Caco-2 (cell line): ENCODE results near the gene AKAP14. TPM values are rescaled to one million over a fixed set of nuclear protein-coding genes. Genes with fewer than 3 reads are reported as not detected.

ENCODE experiments used
- Bru-seq: library from RNA; stranded (reverse); fragments of 400-500 nt; gene quantifications from one replicate; lab custom pipeline; 2021; lab: Mats Ljungman, UMichigan
- BruChase-seq, 2 experiments: library from RNA; stranded (reverse); fragments of 400-500 nt; gene quantifications; one replicate each; lab custom pipeline; 2021; lab: Mats Ljungman, UMichigan
- BruUV-seq: library from RNA; stranded (reverse); fragments of 400-500 nt; replicated peaks from 2 replicates; lab custom pipeline; 2021; lab: Mats Ljungman, UMichigan
- CTCF ChIA-PET: fragments of 300-600 bp; sonication (Branson Sonifier 250); formaldehyde crosslinking; loops from one replicate; lab custom pipeline; 2022; ENCODE audit warnings: antibody characterized with exemption; lab: Charles Lee
- POLR2A ChIA-PET: fragments of 300-600 bp; sonication (Branson Sonifier 250); formaldehyde crosslinking; loops from one replicate; lab custom pipeline; 2022; ENCODE audit warnings: antibody characterized with exemption; lab: Charles Lee
- DNase-seq, 2 experiments: peaks; one replicate each; pipeline versions ENCODE4 v3.0.0 to v3.0.0-alpha.2; 2020 to 2022
- H3K27me3 ChIP-seq: replicated peaks from 2 replicates; pipeline ENCODE4 v1.6.0; 2011; ENCODE audit warnings: low read length; ENCODE audit not compliant: control insufficient read depth, insufficient read depth
- H3K36me3 ChIP-seq: 2 replicates; pipeline ENCODE4 v1.5.1; 2011; ENCODE audit warnings: low read length; ENCODE audit not compliant: control insufficient read depth, insufficient read depth
- H3K4me1 ChIP-seq: fragments of 250-450 bp; sonication (Bioruptor Pico); 2 replicates; pipeline ENCODE4 v1.5.1; 2020; ENCODE audit warnings: mild to moderate bottlenecking
- H3K4me3 ChIP-seq: 2 replicates; pipeline ENCODE4 v1.5.1; 2011; ENCODE audit warnings: low read depth, mild to moderate bottlenecking, control low read depth, low read length
- H3K9me3 ChIP-seq: fragments of 250-450 bp; sonication (Bioruptor Pico); 2 replicates; pipeline ENCODE4 v1.5.1; 2020; ENCODE audit warnings: mild to moderate bottlenecking, moderate library complexity
- H3K27ac Mint-ChIP-seq: one replicate; pipeline ENCODE4 v1.8.0; 2022; ENCODE audit warnings: mixed read lengths; ENCODE audit not compliant: unreplicated experiment
- H3K27me3 Mint-ChIP-seq: one replicate; pipeline ENCODE4 v1.8.0; 2022; ENCODE audit warnings: mixed read lengths; ENCODE audit not compliant: insufficient read depth, unreplicated experiment
- H3K36me3 Mint-ChIP-seq: one replicate; pipeline ENCODE4 v1.8.0; 2022; ENCODE audit warnings: mild to moderate bottlenecking, mixed read lengths; ENCODE audit not compliant: insufficient read depth, unreplicated experiment
- H3K4me1 Mint-ChIP-seq: one replicate; pipeline ENCODE4 v1.8.0; 2022; ENCODE audit warnings: low read depth, mixed read lengths; ENCODE audit not compliant: unreplicated experiment
- H3K4me3 Mint-ChIP-seq: one replicate; pipeline ENCODE4 v1.8.0; 2022; ENCODE audit warnings: mild to moderate bottlenecking, moderate library complexity, mixed read lengths; ENCODE audit not compliant: unreplicated experiment
- H3K9me3 Mint-ChIP-seq: one replicate; pipeline ENCODE4 v1.8.0; 2022; ENCODE audit warnings: mixed read lengths; ENCODE audit not compliant: unreplicated experiment
- CTCF ChIP-seq, 2 experiments: fragments of 200-600 bp in 1 of 2; IDR thresholded peaks; 1 replicate in 1 of 2; 2 replicates in 1 of 2; pipeline versions ENCODE4 v1.5.1 to v1.8.0; 2011 to 2022; ENCODE audit warnings: antibody characterized with exemption in 1 of 2, control low read depth in 1 of 2, inconsistent platforms in 1 of 2, low read depth in 1 of 2, low read length in 1 of 2, mild to moderate bottlenecking in 1 of 2, moderate library complexity in 1 of 2; ENCODE audit not compliant: insufficient read depth in 1 of 2, severe bottlenecking in 1 of 2, unreplicated experiment in 1 of 2
- intact Hi-C: fragments of 100-400 bp; cut with micrococcal nuclease; formaldehyde crosslinking; loops from one replicate; pipeline ENCODE4 v1.10.0; 2022; ENCODE audit not compliant: unreplicated experiment
- long read RNA-seq: library from polyadenylated mRNA; stranded (forward); transcript quantifications from one replicate; pipeline ENCODE4 v2.0.0, GENCODE V29; 2022
- total RNA-seq: library from RNA; stranded (reverse); gene quantifications from 2 replicates; pipeline ENCODE4 v1.2.3, GENCODE V29; 2022

AKAP14 gene
- total RNA-seq (not detected in 2 replicates), Bru-seq, nascent RNA (not detected), BruChase-seq, experiment 1, labeled RNA remaining after a 2-hour chase (percentile 6 among the genes with signal in this experiment), BruChase-seq, experiment 2, labeled RNA remaining after a 6-hour chase (percentile 4 among the genes with signal in this experiment)
- long read RNA-seq = 0 reads

- H3K4me1 ChIP-seq = no peaks in the 10 kb centered on the region
- Mint-ChIP-seq H3K4me3 (no peak within 1 kb of the TSS), H3K36me3 (no peaks in the 10 kb centered on the region), H3K27ac (no peak within 1 kb of the TSS), H3K9me3 (no peaks in the 10 kb centered on the region), H3K27me3 (no peaks in the 10 kb centered on the region), H3K4me1 (no peaks in the 10 kb centered on the region)
- BruUV-seq = no TSS peak
- CTCF ChIA-PET = no interaction called here
- no peak for DNase-seq
- H3K36me3 ChIP-seq = no peaks in the 10 kb centered on the region
- intact Hi-C loops = no loop called here
- no peak for TF ChIP-seq CTCF (IDR thresholded peaks at IDR 0.05; ENCODE audit: insufficient read depth in 1 of 2, low read depth in 1 of 2, low read length in 1 of 2, severe bottlenecking in 1 of 2, unreplicated experiment in 1 of 2)
- H3K4me3 ChIP-seq = no peak within 1 kb of the TSS
- no peaks in the 10 kb centered on the region for H3K27me3 ChIP-seq
- no peaks in the 10 kb centered on the region for H3K9me3 ChIP-seq
- POLR2A ChIA-PET = no interaction called here
These were observed at the start of gene AKAP14 for GRCh38 chrX:119895843-119896326. Gene AKAP14, plus strand, starts transcription at chrX:119895893. Its CDS starts 7,331 bp downstream, at chrX:119903224.

- POLR2A ChIA-PET = interaction anchor here (0.5 to 2.2 kb wide), 11 partner anchors 9 to 398 kb away, joined by 3 to 31 read pairs (median 4); partner anchors contain the start of genes NDUFA1, RNF113A, RPL39 and SOWAHD
- CTCF ChIA-PET = interaction anchor here (0.6 to 1.3 kb wide), 4 partner anchors 17 to 252 kb away, joined by 3 to 8 read pairs (median 4); partner anchors contain the start of gene RPL39
- no peaks in the 10 kb centered on the region for H3K27me3 Mint-ChIP-seq
These were observed 43.0 kb upstream of the AKAP14 start, which contains the start of gene UPF3B for GRCh38 chrX:119852382-119853353. Gene UPF3B, minus strand, starts transcription at chrX:119852963. Its CDS starts 35 bp downstream, at chrX:119852928.

More at GRCh38 chrX:119852382-119853353, 43.0 kb upstream of the AKAP14 start, which contains the start of gene UPF3B:
- no peaks in the 10 kb centered on the region for H3K4me1 ChIP-seq
- no peak for TF ChIP-seq CTCF (IDR thresholded peaks at IDR 0.05; ENCODE audit: insufficient read depth in 1 of 2, low read depth in 1 of 2, low read length in 1 of 2, severe bottlenecking in 1 of 2, unreplicated experiment in 1 of 2)
- Mint-ChIP-seq H3K4me3 (peak within 1 kb of the TSS; percentile 91), H3K4me1 (no peaks in the 10 kb centered on the region), H3K9me3 (no peaks in the 10 kb centered on the region), H3K27ac (peak within 1 kb of the TSS; percentile 97), H3K36me3 (peaks cover 29% of the 10 kb centered on the region)
- BruUV-seq = no TSS peak
- peak within 1 kb of the TSS; percentile 75 for H3K4me3 ChIP-seq
- intact Hi-C loops = loop anchor here (1.0 kb wide), 2 partner anchors 18 to 61 kb away; partner anchors contain the start of gene RPL39
- no peaks in the 10 kb centered on the region for H3K27me3 ChIP-seq
- no peaks in the 10 kb centered on the region for H3K9me3 ChIP-seq
- H3K36me3 ChIP-seq = no peaks in the 10 kb centered on the region
- DNase-seq = peak; percentile 94 to 98
